Left forelimb (tissue), 1 donor: Measurements from ENCODE around the gene SGMS2.
"Not testable (repeated sequence)": the region's sequence is repeated elsewhere in the genome, so short reads cannot be mapped to it uniquely, and the experiment has no call there.

Experiments
- DNase-seq: peaks from one replicate; pipeline ENCODE4 v3.0.0-alpha.2; 2018; ENCODE audit warnings: low spot score

Gene SGMS2

DNA sequence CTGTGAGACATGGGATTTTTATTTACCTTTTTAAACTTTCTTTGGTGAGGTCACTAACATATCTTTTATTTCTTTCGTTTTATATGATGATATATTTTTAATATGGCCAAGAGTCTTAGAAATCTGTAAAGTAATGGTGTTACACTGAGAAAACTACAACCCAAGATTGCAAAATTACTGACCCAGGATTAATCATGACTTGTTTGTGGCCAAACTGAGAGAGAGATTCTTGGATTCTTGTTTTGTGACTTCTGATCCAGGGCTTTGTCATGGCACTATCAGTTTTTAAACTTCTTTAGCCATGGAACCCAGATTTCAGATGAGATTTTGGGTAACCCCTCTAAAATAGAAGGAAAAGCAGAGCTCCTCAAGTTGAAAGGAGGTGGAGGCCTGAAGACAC is 42.0 kb downstream of the SGMS2 start:
- no peak for DNase-seq

DNA sequence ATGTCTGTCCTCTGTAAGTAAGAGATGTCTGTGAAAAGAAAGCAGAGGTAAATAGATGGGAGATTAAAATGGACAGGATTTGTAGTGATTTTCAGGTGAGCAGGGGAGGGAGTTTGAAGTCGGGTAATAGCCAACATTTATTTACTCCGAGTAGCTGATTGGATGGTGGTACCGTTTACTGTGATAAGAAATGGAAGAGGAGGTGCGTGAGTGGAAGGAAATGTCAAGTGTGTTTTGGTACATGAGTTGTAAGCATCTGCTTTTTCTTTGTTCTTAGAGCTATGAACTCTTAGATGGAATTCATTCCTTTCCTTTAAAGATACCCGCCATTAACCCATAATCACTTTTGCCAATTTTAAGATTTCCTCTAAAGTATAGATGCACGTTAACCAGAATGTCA is 45.5 kb downstream of the SGMS2 start:
- DNase-seq: no peak

DNA sequence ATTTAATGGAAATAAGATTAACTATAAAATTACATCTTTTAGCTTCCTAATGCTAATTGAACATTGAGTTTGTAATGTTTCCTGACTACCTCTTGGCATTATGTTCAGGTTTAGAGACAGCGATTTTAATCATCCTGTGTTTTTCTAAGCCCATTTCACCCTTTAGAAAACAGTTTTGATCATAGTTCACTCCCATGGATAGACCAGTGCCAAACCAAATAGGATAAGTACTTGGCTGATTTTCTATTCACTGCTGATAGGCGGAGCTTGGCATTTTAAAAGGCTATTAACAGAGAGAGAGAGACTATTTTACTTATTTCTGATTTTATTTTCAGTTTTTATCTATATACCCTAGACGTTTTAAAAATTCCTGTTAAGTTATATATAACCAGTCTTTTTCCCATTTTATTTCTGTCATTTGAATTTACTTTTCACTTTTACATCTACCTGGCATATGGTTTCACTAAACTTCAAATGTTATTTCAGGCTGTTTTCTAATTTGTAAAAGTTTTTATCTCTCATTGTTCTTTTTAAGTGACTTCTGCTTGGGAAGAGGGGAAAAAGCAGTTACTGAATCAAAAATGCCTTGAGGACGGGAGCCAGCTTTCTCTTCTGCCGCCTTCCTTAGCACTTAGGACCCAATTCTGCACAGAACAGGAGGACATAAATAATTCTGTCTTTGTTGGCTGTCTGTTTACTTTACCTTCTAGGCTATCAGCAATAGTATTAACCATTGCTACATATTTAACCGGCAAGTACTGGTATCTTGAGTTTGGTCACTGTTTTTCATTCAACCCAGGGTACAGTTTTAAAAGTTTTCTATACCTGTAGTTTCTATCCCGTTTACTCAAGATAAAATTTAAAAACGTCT is 46.4 kb downstream of the SGMS2 start:
- no peak for DNase-seq

DNA sequence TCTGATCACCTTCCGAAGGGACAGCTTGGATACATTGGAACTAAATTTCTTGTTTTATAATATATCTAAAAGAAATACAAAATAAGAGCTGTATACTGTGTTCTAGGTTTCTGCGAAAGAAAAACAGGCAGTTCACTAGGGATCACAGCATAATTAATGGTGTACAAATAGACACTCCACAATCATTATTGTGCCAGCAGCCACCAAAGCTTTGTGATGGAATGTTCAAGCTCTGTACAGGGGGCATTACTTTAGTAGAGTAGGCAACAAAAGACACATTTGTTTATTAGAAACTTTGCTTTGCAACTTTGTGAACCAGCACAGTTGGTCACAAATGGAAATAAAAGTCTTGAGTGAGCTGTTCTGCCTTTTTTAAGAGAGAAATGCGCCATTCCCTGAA is 49.3 kb downstream of the SGMS2 start:
- no peak for DNase-seq

DNA sequence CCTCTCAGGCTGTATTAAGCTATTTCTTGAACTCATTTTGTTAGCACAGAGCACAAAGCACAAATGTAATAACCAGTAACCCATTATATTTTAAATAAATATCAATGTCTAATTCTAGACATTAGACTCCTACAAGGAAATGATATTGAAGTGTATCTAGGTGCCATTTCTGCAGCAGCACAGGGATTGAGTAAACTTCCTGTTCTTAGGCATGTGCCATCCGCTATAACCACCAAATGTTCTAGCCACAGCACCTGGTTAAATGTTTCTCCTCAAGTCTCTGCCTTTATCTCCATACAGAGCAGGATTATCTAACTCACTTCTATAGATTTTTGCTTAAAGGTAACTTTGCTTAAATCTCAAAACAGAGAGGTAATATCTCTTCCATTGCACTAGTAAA is 51.4 kb downstream of the SGMS2 start:
- no peak for DNase-seq

DNA sequence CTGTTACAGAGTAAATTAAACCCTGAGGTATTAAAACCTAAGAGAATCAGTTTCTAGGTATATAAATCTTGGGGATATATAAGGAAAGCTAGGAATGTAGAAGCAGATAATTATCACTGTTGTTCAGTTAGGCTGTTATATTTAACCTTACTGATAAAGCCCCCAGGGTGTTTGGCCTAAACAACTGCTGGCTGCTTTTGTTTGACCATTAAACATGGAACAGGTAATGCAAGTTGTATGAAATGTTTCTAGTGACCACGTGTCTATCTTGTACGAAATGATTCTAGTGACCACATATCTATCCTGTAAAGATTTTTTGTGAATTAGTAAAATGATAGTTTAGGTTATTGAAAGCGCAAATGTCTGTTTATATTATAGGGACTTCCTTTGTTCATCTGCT is 52.6 kb downstream of the SGMS2 start:
- DNase-seq: no peak

DNA sequence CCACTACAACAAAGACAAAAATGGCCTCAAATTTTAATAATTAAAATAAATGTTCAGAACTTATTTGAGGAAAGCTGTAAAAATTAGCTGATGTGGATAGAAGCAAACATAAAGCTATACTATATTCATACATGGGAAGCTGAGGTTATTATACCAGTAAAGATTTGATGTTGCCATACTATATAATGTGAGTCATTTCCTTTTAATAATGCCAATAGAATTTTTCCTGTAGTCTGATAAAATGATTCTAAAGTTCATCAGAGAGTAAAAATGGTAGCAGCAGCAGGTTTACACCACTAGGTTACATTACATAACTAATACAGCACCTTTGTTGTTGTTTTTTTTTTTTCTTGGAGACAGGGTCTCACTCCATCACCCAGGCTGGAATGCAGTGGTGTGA is 61.1 kb downstream of the SGMS2 start:
- no peak for DNase-seq

DNA sequence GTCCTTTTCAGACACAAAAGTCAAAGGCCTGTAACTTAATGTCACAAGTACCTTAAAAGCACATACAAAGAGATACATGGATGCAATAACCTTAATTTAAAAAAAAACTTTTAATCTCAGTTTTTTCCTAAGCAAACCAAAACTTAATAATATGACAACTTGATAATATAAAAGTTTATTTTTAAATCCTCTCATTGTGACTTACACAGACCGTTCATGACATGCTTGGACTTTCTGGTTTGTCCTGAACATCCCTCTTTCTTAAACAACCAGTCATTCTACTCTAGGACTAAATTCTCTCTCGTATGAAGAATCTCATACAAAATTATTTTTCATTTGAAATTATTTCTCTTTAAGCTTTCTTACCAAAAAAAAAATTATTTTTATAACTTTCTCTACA is 63.5 kb downstream of the SGMS2 start:
- DNase-seq: no peak

DNA sequence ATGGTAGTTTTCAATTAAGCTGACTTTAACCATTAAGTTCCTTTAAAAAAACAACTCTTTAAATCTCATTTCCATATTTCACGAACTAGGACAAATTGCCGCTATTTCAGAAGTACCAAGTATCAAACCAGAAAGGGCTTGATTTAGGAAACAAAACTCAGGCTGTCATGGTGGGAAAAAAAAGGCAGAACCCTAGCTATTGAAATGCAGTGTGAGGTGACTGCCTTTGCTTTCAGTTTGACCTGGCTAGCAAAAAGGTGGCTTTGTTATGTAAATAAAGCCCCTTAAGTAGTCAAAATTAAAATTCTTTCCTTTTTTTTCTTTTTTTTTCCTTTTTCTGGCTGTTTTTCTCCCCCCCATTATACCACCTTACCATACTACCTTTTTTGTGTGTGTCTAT is 66.0 kb downstream of the SGMS2 start:
- DNase-seq: no peak

DNA sequence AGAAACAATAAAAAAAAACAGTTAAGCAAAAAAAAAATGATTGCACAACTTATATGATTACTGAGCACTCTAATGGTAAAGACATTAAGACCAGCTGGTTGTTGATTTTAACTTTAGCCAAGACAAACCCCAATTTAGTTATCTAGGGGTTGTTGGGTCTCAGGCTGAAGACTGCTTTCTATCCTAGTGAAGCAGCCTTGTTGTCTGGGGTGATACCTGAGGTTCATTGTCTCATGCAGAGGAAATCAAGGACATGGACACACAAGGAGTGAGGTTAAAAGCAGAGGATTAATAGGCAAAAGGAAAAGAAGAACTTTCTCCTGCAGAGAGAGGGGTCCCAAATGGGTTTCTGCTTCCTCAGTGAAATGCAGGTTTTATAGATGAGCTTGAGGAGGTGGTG is 66.6 kb downstream of the SGMS2 start:
- DNase-seq: no peak

DNA sequence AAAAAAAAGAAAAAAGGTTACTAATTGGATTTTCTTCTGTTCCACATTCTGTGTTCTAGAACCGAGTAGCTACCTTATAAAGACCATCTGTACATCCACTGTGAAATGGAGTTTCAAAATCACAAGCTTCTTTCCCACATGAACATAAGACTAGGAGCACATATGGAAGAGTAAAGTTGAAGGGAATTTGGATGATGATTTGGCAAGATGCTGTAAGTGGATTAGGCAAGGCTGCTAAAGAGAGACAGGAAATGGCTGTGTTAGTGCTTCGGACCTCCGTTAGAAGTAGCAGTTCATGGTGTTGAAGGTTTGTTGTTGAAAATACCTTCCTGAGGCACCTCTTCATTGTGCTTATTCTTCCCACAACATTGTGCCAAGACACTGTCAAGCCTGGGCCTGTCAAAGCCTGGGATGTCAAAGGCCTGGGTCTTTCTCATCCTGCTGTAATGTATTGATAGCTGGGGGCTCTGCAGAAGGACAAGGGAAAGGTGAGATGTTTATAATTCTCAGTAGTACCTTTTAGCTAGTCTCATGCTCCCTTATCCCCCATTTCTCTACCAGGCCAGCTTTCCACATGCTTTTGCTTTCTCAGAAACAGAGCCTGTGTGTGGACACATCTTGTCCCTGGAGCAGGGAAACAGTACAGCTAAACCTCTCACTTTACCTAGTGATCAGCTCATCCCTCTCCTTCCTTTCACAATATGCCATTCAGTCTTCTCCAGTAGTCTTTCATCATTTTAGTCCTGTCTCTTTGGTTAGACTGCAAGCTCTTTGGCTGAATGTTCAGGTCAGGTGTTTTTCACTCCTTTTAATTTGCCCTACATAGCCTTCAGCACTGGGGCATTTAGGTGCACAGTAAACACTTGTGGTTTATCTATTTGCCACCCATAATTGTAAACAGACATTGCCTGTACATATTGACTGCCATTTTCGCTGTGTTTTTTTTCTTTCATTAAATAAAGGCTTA is 68.7 kb downstream of the SGMS2 start:
- DNase-seq: no peak

DNA sequence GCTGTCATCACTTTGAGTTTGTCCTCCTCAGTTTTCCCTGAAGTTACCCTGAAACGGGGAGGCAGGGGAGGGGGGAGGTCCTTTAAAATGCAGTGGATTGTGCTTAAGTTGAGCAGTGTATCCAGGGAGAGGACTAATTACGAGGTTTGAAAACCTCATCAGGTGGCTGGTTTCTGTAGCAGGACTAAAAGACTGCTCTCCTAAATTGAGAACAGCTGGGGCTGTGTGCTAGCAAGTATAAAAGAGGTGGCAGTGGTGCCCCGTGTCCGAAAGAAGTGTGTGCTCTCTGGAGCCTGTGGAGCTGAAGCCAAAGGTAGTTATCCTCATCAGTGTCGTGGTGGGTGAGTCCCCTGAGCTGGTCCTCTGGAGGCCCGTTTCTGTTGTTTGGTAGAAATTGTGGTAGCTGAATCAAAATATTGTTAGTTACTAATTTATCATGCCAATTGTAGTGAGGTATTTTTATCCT is 69.4 kb downstream of the SGMS2 start:
- DNase-seq: no peak

DNA sequence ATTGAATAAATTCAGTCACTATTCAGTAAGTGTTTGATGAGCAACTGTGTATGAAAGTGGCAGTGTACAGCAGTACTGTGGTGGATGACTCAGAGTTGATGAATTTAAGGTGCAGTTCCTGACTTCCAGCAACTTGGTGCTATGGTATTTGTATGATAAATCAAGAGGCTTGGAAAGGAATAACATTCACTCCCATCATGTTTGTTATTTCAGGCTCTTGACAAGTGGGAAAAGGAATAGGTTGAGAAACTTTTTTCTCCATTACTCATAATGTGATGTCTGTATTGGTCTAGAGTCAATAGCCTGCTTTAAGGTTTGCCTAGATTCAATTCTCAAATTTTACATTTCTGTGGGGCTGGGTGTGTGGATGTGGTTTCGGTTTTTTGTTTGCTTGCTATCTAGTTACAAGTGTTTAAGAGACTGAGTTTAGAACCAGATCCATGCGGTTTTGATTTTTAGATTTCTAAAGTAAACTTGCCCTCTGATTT is 71.5 kb downstream of the SGMS2 start:
- no peak for DNase-seq

DNA sequence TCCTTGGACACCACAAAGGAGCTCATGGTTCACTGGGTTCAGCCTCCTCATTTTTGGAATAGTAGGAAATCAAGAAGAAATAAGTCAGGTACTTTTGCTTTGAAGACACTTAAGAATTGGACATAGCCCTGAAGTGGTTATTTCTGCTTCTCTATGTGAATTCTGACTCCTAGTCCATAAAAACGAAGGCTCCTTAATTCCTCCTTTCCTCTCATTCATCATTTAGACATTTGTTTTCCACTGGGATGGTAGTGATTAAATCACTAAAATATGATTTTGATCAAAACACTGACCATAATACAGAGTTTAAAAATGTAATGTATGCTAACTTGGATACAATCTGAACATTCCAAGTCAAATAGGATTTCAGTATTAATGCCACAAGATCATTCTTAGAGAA is 71.9 kb downstream of the SGMS2 start:
- no peak for DNase-seq

DNA sequence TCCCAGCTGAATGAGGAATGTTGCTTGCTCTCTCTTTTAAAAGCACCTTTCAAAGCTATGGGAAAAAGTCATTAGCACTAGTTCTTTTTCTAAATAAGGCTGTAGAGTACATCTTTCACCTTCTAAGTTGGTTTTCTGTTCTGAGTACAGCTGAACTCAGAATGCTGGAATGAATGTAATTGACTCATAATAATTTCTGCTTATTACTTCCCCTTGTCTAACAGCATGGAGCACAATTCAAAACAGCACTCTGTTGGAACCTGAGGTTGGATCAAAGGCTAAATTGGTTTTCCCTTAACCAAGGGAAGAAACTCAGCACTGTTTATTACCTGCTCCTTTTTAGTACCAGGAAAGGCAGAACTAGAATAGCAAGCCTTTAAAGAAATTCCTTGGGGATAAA is 73.1 kb downstream of the SGMS2 start:
- DNase-seq: no peak

DNA sequence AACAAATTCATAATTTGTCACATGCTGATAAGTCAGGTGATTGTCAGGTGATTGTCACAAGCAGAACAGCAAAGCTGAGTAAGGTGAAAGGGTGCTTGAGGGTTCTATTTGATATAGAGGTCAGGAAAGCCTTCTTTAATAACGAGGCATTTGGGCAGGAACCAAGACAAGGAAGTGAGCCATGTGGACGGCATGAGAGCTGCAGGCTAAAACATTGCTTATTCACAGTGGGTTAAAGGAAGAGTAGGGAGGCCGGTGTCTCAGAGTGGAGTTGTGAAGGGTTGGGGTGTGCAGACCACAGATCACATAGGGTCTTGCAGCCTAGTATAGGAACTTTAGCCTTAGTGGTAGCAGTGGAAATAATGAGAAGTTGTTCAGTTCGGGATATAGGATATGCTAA is 75.3 kb downstream of the SGMS2 start:
- DNase-seq: no peak

DNA sequence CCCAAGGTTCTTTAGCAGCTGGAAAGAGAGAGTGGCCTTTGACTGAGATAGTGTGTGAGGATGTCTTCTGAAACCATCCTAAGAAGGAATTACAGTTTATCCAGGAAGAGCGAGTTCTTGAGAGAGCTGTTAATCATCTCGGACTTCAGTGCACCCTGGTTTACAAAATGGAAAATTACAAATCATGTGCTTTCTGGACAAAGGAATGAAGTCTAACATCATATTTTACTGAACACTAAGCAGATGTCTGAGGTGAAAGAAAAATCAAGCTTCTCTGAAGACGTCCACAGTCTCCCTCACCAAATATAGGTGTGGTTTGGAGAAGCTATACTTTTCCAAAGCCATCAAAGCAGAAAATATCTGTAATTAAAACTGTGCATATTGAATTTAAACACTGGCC is 75.8 kb downstream of the SGMS2 start:
- no peak for DNase-seq

DNA sequence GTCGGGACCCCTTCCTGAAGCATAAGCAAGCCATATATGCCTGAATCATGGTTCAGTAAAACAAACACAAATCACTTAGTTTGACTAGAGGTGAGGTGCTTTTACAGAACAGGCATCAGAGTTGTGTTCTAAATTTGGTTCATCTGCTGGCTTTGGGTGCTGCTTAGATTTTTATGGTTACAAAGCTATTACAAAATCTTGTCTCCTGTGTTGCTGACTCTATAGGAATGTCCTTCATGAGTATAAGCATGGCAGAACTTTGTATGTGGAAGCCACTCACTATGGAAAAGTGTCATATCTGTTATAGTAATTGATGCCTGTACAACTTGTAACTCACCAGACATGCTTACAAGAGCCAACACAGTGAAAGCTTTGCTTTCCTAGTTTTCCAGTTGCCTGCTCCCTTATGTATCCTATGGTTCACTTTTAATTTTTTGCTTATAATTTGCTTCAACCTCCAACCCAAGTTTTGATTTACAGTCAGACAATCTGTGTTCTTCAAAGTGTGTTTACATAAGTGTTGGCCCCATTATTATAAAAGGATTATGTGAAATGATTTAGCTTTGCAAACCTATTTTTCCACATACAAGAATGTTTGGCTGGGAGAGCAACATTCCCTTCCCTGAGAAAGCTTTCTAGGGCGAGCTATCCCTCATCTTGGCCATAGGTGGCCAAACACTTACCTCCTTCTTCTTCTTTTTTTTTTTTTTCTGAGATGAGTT is 76.6 kb downstream of the SGMS2 start:
- DNase-seq: no peak

DNA sequence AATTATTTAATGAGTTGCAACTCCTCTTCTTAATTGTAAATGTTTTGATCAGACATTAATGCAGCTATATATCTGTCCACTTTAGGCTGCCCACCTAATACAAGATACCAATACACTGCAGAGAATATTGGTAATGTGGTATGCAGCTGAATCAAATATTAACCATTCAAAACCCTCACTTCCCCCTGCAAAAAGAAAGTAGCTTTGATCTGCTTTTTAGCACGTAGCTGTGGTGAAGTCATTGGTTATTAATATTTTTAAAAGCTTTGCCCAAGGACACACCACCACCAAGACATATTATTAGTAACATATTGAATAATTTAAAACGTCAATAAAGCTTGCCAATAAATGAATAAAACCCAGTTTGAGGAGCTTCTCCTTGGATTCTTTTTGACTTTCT is 78.0 kb downstream of the SGMS2 start:
- DNase-seq: no peak

DNA sequence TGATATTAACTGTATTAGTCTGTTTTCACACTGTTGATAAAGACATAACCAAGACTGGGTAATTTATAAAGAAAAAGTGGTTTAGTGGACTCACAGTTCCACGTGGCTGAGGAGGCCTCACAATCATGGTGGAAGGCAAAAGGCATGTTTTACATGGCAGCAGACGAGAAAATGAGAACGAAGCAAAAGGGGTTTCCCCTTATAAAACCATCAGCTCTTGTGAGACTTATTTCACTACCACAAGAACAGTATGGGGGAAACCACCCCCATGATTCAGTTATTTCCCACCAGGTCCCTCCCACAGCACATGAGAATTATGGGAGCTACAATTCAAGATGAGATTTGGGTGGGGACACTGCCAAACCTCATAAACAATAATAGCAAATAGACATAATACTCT is 80.3 kb downstream of the SGMS2 start:
- not testable (repeated sequence) for DNase-seq

DNA sequence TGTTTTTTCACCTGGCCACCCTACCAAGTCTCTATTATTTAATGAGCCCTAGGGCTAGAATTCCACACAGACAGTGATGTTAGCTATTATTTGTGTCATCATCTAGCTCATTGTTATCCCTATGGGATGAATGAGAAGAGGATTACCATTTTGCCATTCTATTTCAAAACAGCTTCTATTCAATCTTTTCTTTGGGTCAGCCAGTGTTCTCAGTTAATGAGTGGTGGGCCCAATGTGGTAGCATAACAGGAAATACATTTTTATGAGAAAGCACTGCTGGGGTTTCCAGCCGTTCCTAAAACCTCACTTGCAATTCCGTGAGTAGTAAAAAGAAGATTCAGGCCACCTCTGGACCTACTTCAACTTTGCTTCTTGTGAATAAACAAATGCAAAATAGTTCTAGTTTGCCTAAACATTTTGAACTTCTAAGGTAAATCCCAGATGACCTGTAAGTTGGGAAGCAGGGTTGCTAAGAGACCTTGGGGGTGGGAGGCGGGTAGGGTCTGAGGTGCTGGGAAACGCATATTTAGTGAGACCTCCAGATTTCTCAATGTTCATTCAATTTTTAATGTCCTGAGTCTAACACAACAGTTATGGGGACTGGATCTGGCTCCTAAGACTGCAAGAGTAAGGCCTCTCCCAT is 81.8 kb downstream of the SGMS2 start:
- DNase-seq: no peak

DNA sequence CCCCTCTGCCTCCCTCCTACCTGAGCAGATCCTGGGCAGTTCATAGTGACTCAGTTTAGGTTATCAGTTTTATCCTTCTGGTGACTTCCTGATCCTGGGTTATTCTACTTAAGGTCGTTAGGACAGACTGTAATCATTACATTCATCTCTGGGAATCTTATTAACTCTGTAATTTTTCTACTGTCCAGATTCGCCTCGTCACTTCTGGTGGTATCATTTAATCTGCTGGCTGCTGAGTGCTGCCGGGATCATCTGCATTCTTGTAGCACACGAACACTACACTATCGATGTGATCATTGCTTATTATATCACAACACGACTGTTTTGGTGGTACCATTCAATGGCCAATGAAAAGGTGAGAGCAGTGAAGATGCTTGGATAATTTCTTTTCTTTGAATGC is 83.6 kb downstream of the SGMS2 start:
- no peak for DNase-seq
